Esophagus muscularis mucosa (tissue), 4 donors: ENCODE measurements around the gene IGF1R. TPM values are rescaled to one million over a fixed set of nuclear protein-coding genes. Genes with fewer than 3 reads are reported as not detected.

ENCODE experiments used
- DNase-seq: peaks from one replicate; pipeline ENCODE4 v3.0.0-alpha.2; 2017; ENCODE audit errors: extremely low spot score
- H3K27ac ChIP-seq, 4 donors: fragments of 200-600 bp; sonication (generic); replicated peaks in 1 of 4; 1 replicate in 3 of 4; 2 replicates in 1 of 4; pipeline ENCODE4 v1.5.1; 2016 to 2019; ENCODE audit warnings: mild to moderate bottlenecking in 1 of 4
- H3K27me3 ChIP-seq, 4 donors: fragments of 200-600 bp; sonication (generic); one replicate each; pipeline versions ENCODE4 v1.5.1 to v1.6.0; 2016 to 2019
- H3K36me3 ChIP-seq, 4 donors: fragments of 200-600 bp; sonication (generic); one replicate each; pipeline ENCODE4 v1.5.1; 2016 to 2019
- H3K4me1 ChIP-seq, 4 donors: fragments of 200-600 bp; sonication (generic); one replicate each; pipeline ENCODE4 v1.5.1; 2016 to 2019
- H3K4me3 ChIP-seq, 4 donors: fragments of 200-600 bp; sonication (generic); 1 replicate in 2 of 4; 2 replicates in 2 of 4; pipeline ENCODE4 v1.5.1; 2016 to 2019; ENCODE audit warnings: mild to moderate bottlenecking in 4 of 4, moderate library complexity in 1 of 4
- H3K9me3 ChIP-seq, 4 donors: fragments of 200-600 bp; sonication (generic); 1 replicate in 3 of 4; 2 replicates in 1 of 4; pipeline ENCODE4 v1.5.1; 2016 to 2019
- EP300 ChIP-seq: sonication (generic); formaldehyde crosslinking; IDR thresholded peaks from one replicate; pipeline ENCODE4 v1.6.1; 2017; ENCODE audit warnings: antibody characterized with exemption
- POLR2A ChIP-seq: fragments of 450-650 bp; IDR thresholded peaks from one replicate; pipeline ENCODE4 v1.6.1; 2017; ENCODE audit warnings: antibody characterized with exemption, moderate library complexity, mild to moderate bottlenecking, low read depth
- POLR2AphosphoS5 ChIP-seq, 2 donors: sonication (generic); formaldehyde crosslinking; IDR thresholded peaks; one replicate each; pipeline ENCODE4 v1.6.1; 2017; ENCODE audit warnings: antibody characterized with exemption in 2 of 2
- WGBS: methylation state at CpG from one replicate; pipeline ENCODE4 v1.1.5; 2018; 5-methylcytosine and 5-hydroxymethylcytosine counted together
- intact Hi-C: fragments of 100-400 bp; cut with DNase I; formaldehyde crosslinking; loops from one replicate; pipeline ENCODE4 v1.15.1; 2023
- total RNA-seq, 4 donors: library from RNA; depleted of rRNA; stranded (reverse); fragments of >200 nt; gene quantifications; one replicate each; pipeline versions ENCODE4 v1.1.0 to v1.2.1, GENCODE V29; 2016
- TF ChIP-seq, protein P1 (sequence below), 3 experiments: fragments of 200-600 bp in 2 of 3; fragments of 450-650 bp in 1 of 3; sonication (generic) in 2 of 3; IDR thresholded peaks; one replicate each; pipeline ENCODE4 v1.5.1; 2017 to 2019; ENCODE audit warnings: antibody characterized with exemption in 3 of 3, mild to moderate bottlenecking in 2 of 3, moderate library complexity in 1 of 3

Gene IGF1R
- total RNA-seq, 4 donors from 2014 or later = 33.6 to 95.3 (median 49.7) TPM

GRCh38 chr15:98841419-98841970, 193.2 kb downstream of the IGF1R start:
- Histone ChIP-seq H3K27me3 (no peaks in the 10 kb centered on the region), H3K27ac (no peak overlapping the region), H3K4me3 (no peak overlapping the region), H3K9me3 (no peaks in the 10 kb centered on the region), H3K36me3 (no peaks in the 10 kb centered on the region), H3K4me1 (peaks cover 23 to 58% (median 31%) of the 10 kb centered on the region in 4 donors)
- no peak for TF ChIP-seq POLR2AphosphoS5 (IDR thresholded peaks at IDR 0.05)
- no peak for TF ChIP-seq POLR2A
- TF ChIP-seq, protein P1, sequence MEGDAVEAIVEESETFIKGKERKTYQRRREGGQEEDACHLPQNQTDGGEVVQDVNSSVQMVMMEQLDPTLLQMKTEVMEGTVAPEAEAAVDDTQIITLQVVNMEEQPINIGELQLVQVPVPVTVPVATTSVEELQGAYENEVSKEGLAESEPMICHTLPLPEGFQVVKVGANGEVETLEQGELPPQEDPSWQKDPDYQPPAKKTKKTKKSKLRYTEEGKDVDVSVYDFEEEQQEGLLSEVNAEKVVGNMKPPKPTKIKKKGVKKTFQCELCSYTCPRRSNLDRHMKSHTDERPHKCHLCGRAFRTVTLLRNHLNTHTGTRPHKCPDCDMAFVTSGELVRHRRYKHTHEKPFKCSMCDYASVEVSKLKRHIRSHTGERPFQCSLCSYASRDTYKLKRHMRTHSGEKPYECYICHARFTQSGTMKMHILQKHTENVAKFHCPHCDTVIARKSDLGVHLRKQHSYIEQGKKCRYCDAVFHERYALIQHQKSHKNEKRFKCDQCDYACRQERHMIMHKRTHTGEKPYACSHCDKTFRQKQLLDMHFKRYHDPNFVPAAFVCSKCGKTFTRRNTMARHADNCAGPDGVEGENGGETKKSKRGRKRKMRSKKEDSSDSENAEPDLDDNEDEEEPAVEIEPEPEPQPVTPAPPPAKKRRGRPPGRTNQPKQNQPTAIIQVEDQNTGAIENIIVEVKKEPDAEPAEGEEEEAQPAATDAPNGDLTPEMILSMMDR (IDR thresholded peaks at IDR 0.05) = no peak
- no peak for TF ChIP-seq EP300
- DNase-seq = no peak
- intact Hi-C loops = no loop called here
- WGBS = 76% methylated on average over 4 of the region's 4 CpGs

DNA sequence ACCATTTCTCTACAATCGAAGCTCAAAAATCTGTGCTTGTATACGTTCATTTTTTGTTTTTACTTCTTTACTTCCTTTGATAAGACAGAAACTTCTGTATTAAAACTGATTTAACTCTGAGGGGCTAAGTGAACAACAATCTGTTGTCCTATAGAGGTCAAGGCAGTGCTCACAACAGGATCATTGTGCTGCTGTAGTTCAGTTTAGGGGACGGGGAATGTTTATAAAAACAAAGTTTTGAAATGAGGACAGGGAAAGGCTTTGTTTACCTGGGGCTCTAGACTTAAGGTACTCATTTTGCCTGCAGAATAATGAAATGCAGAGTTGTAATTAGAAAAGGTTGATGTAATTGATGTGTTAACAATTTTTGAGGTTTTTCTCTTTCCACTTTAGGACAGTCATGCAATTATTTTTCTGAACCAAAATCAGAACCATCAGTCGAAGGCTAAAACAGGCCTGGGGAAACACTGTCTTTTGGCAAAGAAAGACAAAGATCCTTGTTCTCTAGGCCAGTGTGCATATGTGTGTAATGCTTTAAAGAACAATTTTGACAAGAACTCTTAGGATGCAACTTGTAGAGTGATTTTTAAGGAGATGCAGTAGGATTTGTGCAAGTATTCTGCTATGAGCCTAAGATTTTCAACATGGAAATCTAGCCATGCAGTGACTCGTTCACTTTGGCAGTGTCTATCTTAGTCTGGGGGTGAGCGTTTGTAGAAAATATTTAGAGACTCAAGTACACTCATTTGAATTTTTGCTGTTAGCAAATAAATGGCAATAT, 194.0 kb downstream of the IGF1R start:
- no peak overlapping the region for H3K4me3 ChIP-seq
- peaks cover 23 to 58% (median 31%) of the 10 kb centered on the region in 4 donors for H3K4me1 ChIP-seq
- TF ChIP-seq POLR2A (no peak), EP300 (no peak), POLR2AphosphoS5 (IDR thresholded peaks at IDR 0.05) (no peak)
- TF ChIP-seq, protein P1 (IDR thresholded peaks at IDR 0.05) = no peak
- no peaks in the 10 kb centered on the region for H3K36me3 ChIP-seq
- no peak overlapping the region for H3K27ac ChIP-seq
- H3K27me3 ChIP-seq = no peaks in the 10 kb centered on the region
- no peak for DNase-seq
- intact Hi-C loops = no loop called here
- 68% methylated on average over 6 of the region's 6 CpGs for WGBS
- H3K9me3 ChIP-seq = no peaks in the 10 kb centered on the region

DNA sequence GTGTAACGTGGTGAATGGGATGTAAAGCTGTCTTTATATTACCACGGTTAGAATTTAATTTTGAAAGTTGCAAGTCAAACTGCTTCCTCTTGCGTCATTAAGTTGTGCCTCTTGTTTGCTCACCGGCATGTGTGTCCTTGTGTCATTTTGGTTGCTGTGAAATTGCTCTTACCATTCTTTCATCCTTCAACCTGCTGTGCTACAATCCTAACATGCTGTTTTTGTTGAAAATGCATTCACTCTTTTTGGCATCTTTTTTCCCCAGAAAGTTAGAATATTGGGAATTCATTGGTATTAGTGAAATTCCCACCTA, 194.6 kb downstream of the IGF1R start:
- Histone ChIP-seq H3K27ac (no peak overlapping the region), H3K27me3 (no peaks in the 10 kb centered on the region), H3K36me3 (no peaks in the 10 kb centered on the region), H3K4me3 (no peak overlapping the region), H3K9me3 (no peaks in the 10 kb centered on the region), H3K4me1 (peaks cover 23 to 58% (median 31%) of the 10 kb centered on the region in 4 donors)
- TF ChIP-seq, protein P1 (IDR thresholded peaks at IDR 0.05) = no peak
- TF ChIP-seq POLR2A = no peak
- no peak for TF ChIP-seq EP300
- TF ChIP-seq POLR2AphosphoS5 (IDR thresholded peaks at IDR 0.05) = no peak
- 82% methylated on average over 4 of the region's 4 CpGs for WGBS
- no peak for DNase-seq
- intact Hi-C loops = no loop called here

GRCh38 chr15:98843844-98844243, 195.5 kb downstream of the IGF1R start:
- Histone ChIP-seq H3K36me3 (no peaks in the 10 kb centered on the region), H3K4me3 (no peak overlapping the region), H3K9me3 (no peaks in the 10 kb centered on the region), H3K4me1 (peaks cover 23 to 49% (median 29%) of the 10 kb centered on the region in 4 donors), H3K27me3 (no peaks in the 10 kb centered on the region), H3K27ac (no peak overlapping the region)
- intact Hi-C loops = no loop called here
- TF ChIP-seq, protein P1 (IDR thresholded peaks at IDR 0.05) = no peak
- TF ChIP-seq POLR2A (no peak), POLR2AphosphoS5 (IDR thresholded peaks at IDR 0.05) (no peak), EP300 (no peak)
- WGBS = 97% methylated on average over 4 of the region's 4 CpGs
- DNase-seq = no peak
